ENCODE results near the gene VEZF1. TPM values are rescaled to one million over a fixed set of nuclear protein-coding genes. Genes with fewer than 3 reads are reported as not detected.
"Not testable (repeated sequence)": the region's sequence is repeated elsewhere in the genome, so short reads cannot be mapped to it uniquely, and the experiment has no call there.

Gene VEZF1
- total RNA-seq, 1 experiment from 2014 or later: 52.1 TPM

- BruUV-seq (replicated peaks): no TSS peak
- Histone ChIP-seq H3K4me3 (ENCODE audit: low read depth, low read length) (no peak overlapping the region), H3K4me1 (peaks cover 16% of the 10 kb centered on the region), H3K36me3 (ENCODE audit: control insufficient read depth, insufficient read depth, low read length) (no peaks in the 10 kb centered on the region), H3K27me3 (replicated peaks; ENCODE audit: control insufficient read depth, insufficient read depth, low read length) (no peaks in the 10 kb centered on the region), H3K9me3 (no peaks in the 10 kb centered on the region)
- H3K9me3 Mint-ChIP-seq (ENCODE audit: unreplicated experiment): no peaks in the 10 kb centered on the region
- TF ChIP-seq CTCF (IDR thresholded peaks at IDR 0.05; ENCODE audit: insufficient read depth in 1 of 2, low read depth in 1 of 2, low read length in 1 of 2, severe bottlenecking in 1 of 2, unreplicated experiment in 1 of 2): no peak
- H3K4me1 Mint-ChIP-seq (ENCODE audit: low read depth, unreplicated experiment): peaks cover 15% of the 10 kb centered on the region
- no peaks in the 10 kb centered on the region for H3K36me3 Mint-ChIP-seq (ENCODE audit: insufficient read depth, unreplicated experiment)
- H3K4me3 Mint-ChIP-seq (ENCODE audit: unreplicated experiment): no peak overlapping the region
- ChIA-PET POLR2A (interaction anchor here (0.6 kb wide), 1 partner anchor 1668 kb away, joined by 16 read pairs; no protein-coding TSS in a partner anchor), CTCF (interaction anchor here (1.4 kb wide), 1 partner anchor 22 kb away, joined by 3 read pairs; no protein-coding TSS in a partner anchor)
- intact Hi-C loops (cut with micrococcal nuclease; ENCODE audit: unreplicated experiment): no loop called here
- no peaks in the 10 kb centered on the region for H3K27me3 Mint-ChIP-seq (ENCODE audit: insufficient read depth, unreplicated experiment)
- peak in 1 of 2 experiments; percentile 10 for DNase-seq
- no peak overlapping the region for H3K27ac Mint-ChIP-seq (ENCODE audit: unreplicated experiment)
Measured at GRCh38 chr17:57959929-57960328, 28.1 kb downstream of the VEZF1 start.

- H3K4me1 Mint-ChIP-seq (ENCODE audit: low read depth, unreplicated experiment): peaks cover 22% of the 10 kb centered on the region
- CTCF ChIA-PET; H3K4me3 ChIP-seq (ENCODE audit: low read depth, low read length); H3K27me3 Mint-ChIP-seq (ENCODE audit: insufficient read depth, unreplicated experiment); H3K9me3 Mint-ChIP-seq (ENCODE audit: unreplicated experiment); intact Hi-C loops (cut with micrococcal nuclease; ENCODE audit: unreplicated experiment); H3K36me3 ChIP-seq (ENCODE audit: control insufficient read depth, insufficient read depth, low read length); H3K4me3 Mint-ChIP-seq (ENCODE audit: unreplicated experiment); BruUV-seq (replicated peaks); POLR2A ChIA-PET; H3K9me3 ChIP-seq; H3K36me3 Mint-ChIP-seq (ENCODE audit: insufficient read depth, unreplicated experiment); H3K27ac Mint-ChIP-seq (ENCODE audit: unreplicated experiment); H3K27me3 ChIP-seq (replicated peaks; ENCODE audit: control insufficient read depth, insufficient read depth, low read length): not testable (repeated sequence)
- DNase-seq: peak in 1 of 2 experiments; percentile 1
- H3K4me1 ChIP-seq: peaks cover 26% of the 10 kb centered on the region
Measured at GRCh38 chr17:57958391-57958790, 29.7 kb downstream of the VEZF1 start.

GRCh38 chr17:57957886-57958285, 30.2 kb downstream of the VEZF1 start:
- Mint-ChIP-seq H3K9me3 (ENCODE audit: unreplicated experiment) (no peaks in the 10 kb centered on the region), H3K4me3 (ENCODE audit: unreplicated experiment) (peak overlapping the region; percentile 3), H3K27ac (ENCODE audit: unreplicated experiment) (no peak overlapping the region), H3K27me3 (ENCODE audit: insufficient read depth, unreplicated experiment) (no peaks in the 10 kb centered on the region), H3K36me3 (ENCODE audit: insufficient read depth, unreplicated experiment) (peaks cover 5% of the 10 kb centered on the region), H3K4me1 (ENCODE audit: low read depth, unreplicated experiment) (peaks cover 27% of the 10 kb centered on the region)
- CTCF ChIA-PET: interaction anchor here (0.6 kb wide), 1 partner anchor 36 kb away, joined by 3 read pairs; no protein-coding TSS in a partner anchor
- TF ChIP-seq CTCF (IDR thresholded peaks at IDR 0.05; ENCODE audit: insufficient read depth in 1 of 2, low read depth in 1 of 2, low read length in 1 of 2, severe bottlenecking in 1 of 2, unreplicated experiment in 1 of 2): no peak
- Histone ChIP-seq H3K4me3 (ENCODE audit: low read depth, low read length) (no peak overlapping the region), H3K36me3 (ENCODE audit: control insufficient read depth, insufficient read depth, low read length) (no peaks in the 10 kb centered on the region), H3K27me3 (replicated peaks; ENCODE audit: control insufficient read depth, insufficient read depth, low read length) (no peaks in the 10 kb centered on the region), H3K9me3 (no peaks in the 10 kb centered on the region), H3K4me1 (peaks cover 31% of the 10 kb centered on the region)
- intact Hi-C loops (cut with micrococcal nuclease; ENCODE audit: unreplicated experiment): no loop called here
- no TSS peak for BruUV-seq (replicated peaks)
- peak in 1 of 2 experiments; percentile 19 for DNase-seq
- POLR2A ChIA-PET: no interaction called here
